Testis (tissue), 3 donors: ENCODE measurements around the gene TEX50. TPM values are rescaled to one million over a fixed set of nuclear protein-coding genes. Genes with fewer than 3 reads are reported as not detected.
"Not testable (repeated sequence)": the region's sequence is repeated elsewhere in the genome, so short reads cannot be mapped to it uniquely, and the experiment has no call there.

Experiments
- DNase-seq: peaks from one replicate; pipeline ENCODE4 v3.0.0-alpha.2; 2019
- H3K27ac ChIP-seq, 2 donors: fragments of 200-600 bp; sonication (generic); one replicate each; pipeline ENCODE4 v1.5.1; 2019
- H3K27me3 ChIP-seq: fragments of 200-600 bp; sonication (generic); one replicate; pipeline ENCODE4 v1.5.1; 2019
- H3K36me3 ChIP-seq: fragments of 200-600 bp; sonication (generic); one replicate; pipeline ENCODE4 v1.5.1; 2017; ENCODE audit warnings: low read depth; ENCODE audit errors: missing control alignments
- H3K4me1 ChIP-seq: fragments of 200-600 bp; sonication (generic); one replicate; pipeline ENCODE4 v1.5.1; 2019
- H3K4me3 ChIP-seq, 2 donors: fragments of 200-600 bp; sonication (generic); one replicate each; pipeline ENCODE4 v1.5.1; 2017 to 2019
- H3K9me3 ChIP-seq: fragments of 200-600 bp; sonication (generic); one replicate; pipeline ENCODE4 v1.5.1; 2017
- CTCF ChIP-seq, 3 experiments: fragments of 450-650 bp in 2 of 3; fragments of 200-600 bp in 1 of 3; sonication (generic) in 1 of 3; IDR thresholded peaks; one replicate each; pipeline ENCODE4 v1.5.1; 2016 to 2019; ENCODE audit warnings: antibody characterized with exemption in 3 of 3, mild to moderate bottlenecking in 2 of 3, moderate library complexity in 1 of 3
- POLR2A ChIP-seq: fragments of 450-650 bp; IDR thresholded peaks from one replicate; pipeline ENCODE4 v1.6.1; 2017; ENCODE audit warnings: antibody characterized with exemption, mild to moderate bottlenecking, moderate library complexity
- WGBS, 2 donors: methylation state at CpG; one replicate each; pipeline ENCODE4 v1.1.5; 2018; 5-methylcytosine and 5-hydroxymethylcytosine counted together
- intact Hi-C: fragments of 100-400 bp; cut with DNase I; formaldehyde crosslinking; loops from one replicate; pipeline ENCODE4 v1.15.1; 2023; ENCODE audit warnings: low total_unique reads
- polyA plus RNA-seq: library from polyadenylated mRNA; stranded (reverse); fragments of 350-450 nt; fragmentation: Illumina TruSeq; extraction: RNeasy Lipid Tissue Mini Kit (QIAGEN cat#74804); gene quantifications from one replicate; pipeline ENCODE4 v1.2.3, GENCODE V29; 2014; ENCODE audit warnings: low read depth, low replicate concordance; ENCODE audit not compliant: insufficient read depth
- total RNA-seq, 2 donors: library from RNA; depleted of rRNA; stranded (reverse); fragments of >200 nt; gene quantifications; one replicate each; pipeline ENCODE4 v1.2.3, GENCODE V29; 2016

TEX50 gene
- total and polyA plus RNA-seq, 3 donors from 2014 or later = 7.6 to 22.4 (median 15.7) TPM

- H3K4me1 ChIP-seq = no peaks in the 10 kb centered on the region
- no peak overlapping the region for H3K27ac ChIP-seq
- no peak for DNase-seq
- WGBS, 2 donors = 90 to 93% methylated on average over 3 of the region's 3 CpGs
- H3K4me3 ChIP-seq = no peak overlapping the region
- TF ChIP-seq CTCF (IDR thresholded peaks at IDR 0.05) = no peak
- no peak for TF ChIP-seq POLR2A
- H3K9me3 ChIP-seq = no peaks in the 10 kb centered on the region
- no peaks in the 10 kb centered on the region for H3K27me3 ChIP-seq
- intact Hi-C loops = no loop called here
- no peaks in the 10 kb centered on the region for H3K36me3 ChIP-seq
Observed at GRCh38 chr1:173628888-173629287, 6.2 kb upstream of the TEX50 start.

GRCh38 chr1:173637236-173638042 lies 2.3 kb downstream of the TEX50 start:
- H3K27me3 ChIP-seq, H3K9me3 ChIP-seq, H3K4me1 ChIP-seq, H3K36me3 ChIP-seq, intact Hi-C loops: not testable (repeated sequence)
- DNase-seq = peak; percentile 80
- Histone ChIP-seq H3K27ac (peak overlapping the region; percentile 75 to 77), H3K4me3 (peak overlapping the region; percentile 42 to 66)
- WGBS, 2 donors = 81 to 83% methylated on average over 6 of the region's 6 CpGs

- H3K27ac ChIP-seq = peak overlapping the region; percentile 75 to 77
- H3K4me3 ChIP-seq = peak overlapping the region; percentile 42 to 66
- intact Hi-C loops = no loop called here
- H3K36me3 ChIP-seq = no peaks in the 10 kb centered on the region
- TF ChIP-seq CTCF (IDR thresholded peaks at IDR 0.05) (no peak), POLR2A (no peak)
- H3K27me3 ChIP-seq = no peaks in the 10 kb centered on the region
- peak; percentile 54 for DNase-seq
- H3K4me1 ChIP-seq = no peaks in the 10 kb centered on the region
- WGBS, 2 donors = 61 to 75% methylated on average over 12 of the region's 12 CpGs
- H3K9me3 ChIP-seq = no peaks in the 10 kb centered on the region
Observed at GRCh38 chr1:173638043-173639021, 3.2 kb downstream of the TEX50 start.

GRCh38 chr1:173639102-173639501 lies 4.0 kb downstream of the TEX50 start:
- WGBS, 2 donors = 23 to 58% methylated on average over 2 of the region's 2 CpGs
- H3K9me3 ChIP-seq = no peaks in the 10 kb centered on the region
- intact Hi-C loops = no loop called here
- no peak for TF ChIP-seq CTCF (IDR thresholded peaks at IDR 0.05)
- no peak for TF ChIP-seq POLR2A
- H3K4me1 ChIP-seq = no peaks in the 10 kb centered on the region
- H3K27me3 ChIP-seq = no peaks in the 10 kb centered on the region
- no peaks in the 10 kb centered on the region for H3K36me3 ChIP-seq
- no peak for DNase-seq
- peak overlapping the region in 1 of 2 donors; percentile 66 for H3K4me3 ChIP-seq
- H3K27ac ChIP-seq = peak overlapping the region; percentile 75 to 77

- H3K4me1 ChIP-seq, H3K9me3 ChIP-seq, H3K27ac ChIP-seq, H3K27me3 ChIP-seq, H3K36me3 ChIP-seq, intact Hi-C loops, H3K4me3 ChIP-seq, DNase-seq: not testable (repeated sequence)
- WGBS, 2 donors = 77 to 81% methylated on average over 4 of the region's 4 CpGs
Observed at GRCh38 chr1:173642450-173643139, 7.5 kb downstream of the TEX50 start.
